ENCODE measurements around the gene TENM3. TPM values are rescaled to one million over a fixed set of nuclear protein-coding genes. Genes with fewer than 3 reads are reported as not detected.

Gene TENM3
- total RNA-seq, 1 experiment from 2014 or later, result 71.0 TPM

DNA sequence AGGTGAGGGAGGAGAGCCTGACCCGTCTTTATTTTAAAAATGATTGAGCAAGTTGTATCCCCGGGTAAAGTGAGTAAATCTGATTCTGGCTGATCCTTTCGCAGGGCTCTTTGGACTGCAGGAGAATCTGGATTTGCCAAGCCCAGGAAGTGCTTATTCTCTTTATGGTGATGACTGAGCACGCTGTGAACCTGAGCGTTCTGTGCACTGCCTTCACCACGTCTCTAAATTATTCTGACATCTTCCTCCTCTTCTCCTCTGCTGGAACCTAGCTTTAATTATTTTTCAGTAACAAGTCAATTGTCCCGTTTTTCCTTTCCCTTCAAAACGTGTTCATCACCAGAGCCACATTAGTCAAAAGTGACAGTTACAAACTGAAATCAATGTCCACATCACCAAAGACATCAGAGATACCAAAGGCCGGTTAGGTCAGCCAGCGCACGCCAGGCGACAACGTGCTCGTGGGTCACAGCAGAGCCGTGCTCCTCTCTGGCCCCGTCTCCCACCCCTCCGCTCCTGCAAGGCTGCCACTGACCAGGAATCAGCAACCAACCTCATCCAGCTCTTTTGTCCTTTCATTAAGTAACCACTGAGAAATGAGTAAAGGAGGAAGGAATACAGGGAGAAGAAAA is 599.7 kb downstream of the TENM3 start:
- H3K9me3 Mint-ChIP-seq, result 0 out of 2 replicates have a peak, but pooled peaks cover 4% of the 10 kb centered on the region
- no peak overlapping the region for H3K4me3 Mint-ChIP-seq
- H3K36me3 Mint-ChIP-seq, result no peaks in the 10 kb centered on the region
- ATAC-seq (peak; percentile 35; the same call in 1 of the 2 replicates), DNase-seq (ENCODE audit: low spot score) (no peak)
- ChIA-PET POLR2A (interaction anchor here (0.6 kb wide), 1 partner anchor 12 kb away, joined by 4 read pairs; no protein-coding TSS in a partner anchor), CTCF (no interaction called here)
- no peak overlapping the region for H3K27ac Mint-ChIP-seq
- peaks cover 17% of the 10 kb centered on the region for H3K4me1 Mint-ChIP-seq
- no peaks in the 10 kb centered on the region for H3K27me3 Mint-ChIP-seq (ENCODE audit: low read depth)
- TF ChIP-seq MYBL2 (CRISPR knock-in tag; IDR thresholded peaks at IDR 0.05) (no peak), ZBTB21 (CRISPR knock-in tag; IDR thresholded peaks at IDR 0.05; ENCODE audit: borderline replicate concordance) (no peak), JUN (CRISPR knock-in tag; IDR thresholded peaks at IDR 0.05) (no peak), ETV6 (CRISPR knock-in tag; IDR thresholded peaks at IDR 0.05) (no peak), CREM (CRISPR knock-in tag; IDR thresholded peaks at IDR 0.05) (no peak)
- TF ChIP-seq, protein P1, sequence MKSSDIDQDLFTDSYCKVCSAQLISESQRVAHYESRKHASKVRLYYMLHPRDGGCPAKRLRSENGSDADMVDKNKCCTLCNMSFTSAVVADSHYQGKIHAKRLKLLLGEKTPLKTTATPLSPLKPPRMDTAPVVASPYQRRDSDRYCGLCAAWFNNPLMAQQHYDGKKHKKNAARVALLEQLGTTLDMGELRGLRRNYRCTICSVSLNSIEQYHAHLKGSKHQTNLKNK (CRISPR knock-in tag; IDR thresholded peaks at IDR 0.05), result no peak
- TF ChIP-seq, protein P2, sequence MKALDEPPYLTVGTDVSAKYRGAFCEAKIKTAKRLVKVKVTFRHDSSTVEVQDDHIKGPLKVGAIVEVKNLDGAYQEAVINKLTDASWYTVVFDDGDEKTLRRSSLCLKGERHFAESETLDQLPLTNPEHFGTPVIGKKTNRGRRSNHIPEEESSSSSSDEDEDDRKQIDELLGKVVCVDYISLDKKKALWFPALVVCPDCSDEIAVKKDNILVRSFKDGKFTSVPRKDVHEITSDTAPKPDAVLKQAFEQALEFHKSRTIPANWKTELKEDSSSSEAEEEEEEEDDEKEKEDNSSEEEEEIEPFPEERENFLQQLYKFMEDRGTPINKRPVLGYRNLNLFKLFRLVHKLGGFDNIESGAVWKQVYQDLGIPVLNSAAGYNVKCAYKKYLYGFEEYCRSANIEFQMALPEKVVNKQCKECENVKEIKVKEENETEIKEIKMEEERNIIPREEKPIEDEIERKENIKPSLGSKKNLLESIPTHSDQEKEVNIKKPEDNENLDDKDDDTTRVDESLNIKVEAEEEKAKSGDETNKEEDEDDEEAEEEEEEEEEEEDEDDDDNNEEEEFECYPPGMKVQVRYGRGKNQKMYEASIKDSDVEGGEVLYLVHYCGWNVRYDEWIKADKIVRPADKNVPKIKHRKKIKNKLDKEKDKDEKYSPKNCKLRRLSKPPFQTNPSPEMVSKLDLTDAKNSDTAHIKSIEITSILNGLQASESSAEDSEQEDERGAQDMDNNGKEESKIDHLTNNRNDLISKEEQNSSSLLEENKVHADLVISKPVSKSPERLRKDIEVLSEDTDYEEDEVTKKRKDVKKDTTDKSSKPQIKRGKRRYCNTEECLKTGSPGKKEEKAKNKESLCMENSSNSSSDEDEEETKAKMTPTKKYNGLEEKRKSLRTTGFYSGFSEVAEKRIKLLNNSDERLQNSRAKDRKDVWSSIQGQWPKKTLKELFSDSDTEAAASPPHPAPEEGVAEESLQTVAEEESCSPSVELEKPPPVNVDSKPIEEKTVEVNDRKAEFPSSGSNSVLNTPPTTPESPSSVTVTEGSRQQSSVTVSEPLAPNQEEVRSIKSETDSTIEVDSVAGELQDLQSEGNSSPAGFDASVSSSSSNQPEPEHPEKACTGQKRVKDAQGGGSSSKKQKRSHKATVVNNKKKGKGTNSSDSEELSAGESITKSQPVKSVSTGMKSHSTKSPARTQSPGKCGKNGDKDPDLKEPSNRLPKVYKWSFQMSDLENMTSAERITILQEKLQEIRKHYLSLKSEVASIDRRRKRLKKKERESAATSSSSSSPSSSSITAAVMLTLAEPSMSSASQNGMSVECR (CRISPR knock-in tag; IDR thresholded peaks at IDR 0.05; ENCODE audit: borderline replicate concordance), result no peak
- TF ChIP-seq, protein P3, sequence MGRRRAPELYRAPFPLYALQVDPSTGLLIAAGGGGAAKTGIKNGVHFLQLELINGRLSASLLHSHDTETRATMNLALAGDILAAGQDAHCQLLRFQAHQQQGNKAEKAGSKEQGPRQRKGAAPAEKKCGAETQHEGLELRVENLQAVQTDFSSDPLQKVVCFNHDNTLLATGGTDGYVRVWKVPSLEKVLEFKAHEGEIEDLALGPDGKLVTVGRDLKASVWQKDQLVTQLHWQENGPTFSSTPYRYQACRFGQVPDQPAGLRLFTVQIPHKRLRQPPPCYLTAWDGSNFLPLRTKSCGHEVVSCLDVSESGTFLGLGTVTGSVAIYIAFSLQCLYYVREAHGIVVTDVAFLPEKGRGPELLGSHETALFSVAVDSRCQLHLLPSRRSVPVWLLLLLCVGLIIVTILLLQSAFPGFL (CRISPR knock-in tag; IDR thresholded peaks at IDR 0.05; ENCODE audit: borderline replicate concordance), result no peak
- TF ChIP-seq, protein P4, sequence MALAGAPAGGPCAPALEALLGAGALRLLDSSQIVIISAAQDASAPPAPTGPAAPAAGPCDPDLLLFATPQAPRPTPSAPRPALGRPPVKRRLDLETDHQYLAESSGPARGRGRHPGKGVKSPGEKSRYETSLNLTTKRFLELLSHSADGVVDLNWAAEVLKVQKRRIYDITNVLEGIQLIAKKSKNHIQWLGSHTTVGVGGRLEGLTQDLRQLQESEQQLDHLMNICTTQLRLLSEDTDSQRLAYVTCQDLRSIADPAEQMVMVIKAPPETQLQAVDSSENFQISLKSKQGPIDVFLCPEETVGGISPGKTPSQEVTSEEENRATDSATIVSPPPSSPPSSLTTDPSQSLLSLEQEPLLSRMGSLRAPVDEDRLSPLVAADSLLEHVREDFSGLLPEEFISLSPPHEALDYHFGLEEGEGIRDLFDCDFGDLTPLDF (CRISPR knock-in tag; IDR thresholded peaks at IDR 0.05), result no peak
- TF ChIP-seq, protein P5, sequence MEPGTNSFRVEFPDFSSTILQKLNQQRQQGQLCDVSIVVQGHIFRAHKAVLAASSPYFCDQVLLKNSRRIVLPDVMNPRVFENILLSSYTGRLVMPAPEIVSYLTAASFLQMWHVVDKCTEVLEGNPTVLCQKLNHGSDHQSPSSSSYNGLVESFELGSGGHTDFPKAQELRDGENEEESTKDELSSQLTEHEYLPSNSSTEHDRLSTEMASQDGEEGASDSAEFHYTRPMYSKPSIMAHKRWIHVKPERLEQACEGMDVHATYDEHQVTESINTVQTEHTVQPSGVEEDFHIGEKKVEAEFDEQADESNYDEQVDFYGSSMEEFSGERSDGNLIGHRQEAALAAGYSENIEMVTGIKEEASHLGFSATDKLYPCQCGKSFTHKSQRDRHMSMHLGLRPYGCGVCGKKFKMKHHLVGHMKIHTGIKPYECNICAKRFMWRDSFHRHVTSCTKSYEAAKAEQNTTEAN (CRISPR knock-in tag; IDR thresholded peaks at IDR 0.05), result no peak
- TF ChIP-seq, protein P6, sequence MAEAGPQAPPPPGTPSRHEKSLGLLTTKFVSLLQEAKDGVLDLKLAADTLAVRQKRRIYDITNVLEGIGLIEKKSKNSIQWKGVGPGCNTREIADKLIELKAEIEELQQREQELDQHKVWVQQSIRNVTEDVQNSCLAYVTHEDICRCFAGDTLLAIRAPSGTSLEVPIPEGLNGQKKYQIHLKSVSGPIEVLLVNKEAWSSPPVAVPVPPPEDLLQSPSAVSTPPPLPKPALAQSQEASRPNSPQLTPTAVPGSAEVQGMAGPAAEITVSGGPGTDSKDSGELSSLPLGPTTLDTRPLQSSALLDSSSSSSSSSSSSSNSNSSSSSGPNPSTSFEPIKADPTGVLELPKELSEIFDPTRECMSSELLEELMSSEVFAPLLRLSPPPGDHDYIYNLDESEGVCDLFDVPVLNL (CRISPR knock-in tag; IDR thresholded peaks at IDR 0.05; ENCODE audit: borderline replicate concordance, low read depth), result no peak

DNA sequence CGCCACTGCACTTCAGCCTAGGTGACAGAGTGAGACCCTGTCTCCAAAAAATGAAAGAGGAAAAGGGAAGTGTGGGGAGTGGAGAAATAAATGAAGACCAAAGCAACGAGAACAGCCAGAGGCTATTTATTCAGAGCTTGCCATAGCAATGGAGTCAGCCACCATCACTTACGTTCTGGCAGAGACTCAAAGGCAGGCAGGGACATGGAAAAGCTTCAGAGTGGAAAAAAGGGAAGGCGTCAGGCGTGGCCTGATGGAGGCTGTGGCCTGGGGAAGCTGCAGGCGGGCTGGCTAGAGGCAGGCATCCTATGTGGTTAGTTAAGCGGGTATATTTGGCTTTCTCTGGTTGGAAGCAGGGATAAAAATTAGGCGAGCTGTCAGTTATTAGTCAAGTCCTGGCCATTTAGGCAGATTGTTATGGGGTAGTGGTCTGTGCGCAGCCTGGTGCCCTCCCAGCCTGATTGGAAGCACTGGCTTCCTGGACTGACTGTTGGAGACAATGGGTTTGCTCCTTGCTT is 600.7 kb downstream of the TENM3 start:
- DNase-seq (ENCODE audit: low spot score) (no peak), ATAC-seq (no peak)
- no peak overlapping the region for H3K27ac Mint-ChIP-seq
- peaks cover 17% of the 10 kb centered on the region for H3K4me1 Mint-ChIP-seq
- no peak overlapping the region for H3K4me3 Mint-ChIP-seq
- no peaks in the 10 kb centered on the region for H3K36me3 Mint-ChIP-seq
- POLR2A ChIA-PET, result no interaction called here
- CTCF ChIA-PET, result interaction anchor here (0.6 kb wide), 1 partner anchor 81 kb away, joined by 3 read pairs; no protein-coding TSS in a partner anchor
- H3K9me3 Mint-ChIP-seq, result 0 out of 2 replicates have a peak, but pooled peaks cover 4% of the 10 kb centered on the region
- H3K27me3 Mint-ChIP-seq (ENCODE audit: low read depth), result no peaks in the 10 kb centered on the region
- TF ChIP-seq CBFB (CRISPR knock-in tag; IDR thresholded peaks at IDR 0.05; ENCODE audit: low read depth) (no peak), ZNF138 (CRISPR knock-in tag; conservative IDR thresholded peaks at IDR 0.05) (no peak), HMGA2 (CRISPR knock-in tag; IDR thresholded peaks at IDR 0.05) (no peak), ZNF219 (CRISPR knock-in tag; IDR thresholded peaks at IDR 0.05; ENCODE audit: borderline replicate concordance) (no peak), RORB (CRISPR knock-in tag; IDR thresholded peaks at IDR 0.05) (no peak), NFYB (CRISPR knock-in tag; conservative IDR thresholded peaks at IDR 0.05; ENCODE audit: low read depth) (no peak), CREM (CRISPR knock-in tag; IDR thresholded peaks at IDR 0.05) (no peak), ZNF317 (CRISPR knock-in tag; IDR thresholded peaks at IDR 0.05; ENCODE audit: borderline replicate concordance, low read depth) (no peak)
- TF ChIP-seq, protein P7, sequence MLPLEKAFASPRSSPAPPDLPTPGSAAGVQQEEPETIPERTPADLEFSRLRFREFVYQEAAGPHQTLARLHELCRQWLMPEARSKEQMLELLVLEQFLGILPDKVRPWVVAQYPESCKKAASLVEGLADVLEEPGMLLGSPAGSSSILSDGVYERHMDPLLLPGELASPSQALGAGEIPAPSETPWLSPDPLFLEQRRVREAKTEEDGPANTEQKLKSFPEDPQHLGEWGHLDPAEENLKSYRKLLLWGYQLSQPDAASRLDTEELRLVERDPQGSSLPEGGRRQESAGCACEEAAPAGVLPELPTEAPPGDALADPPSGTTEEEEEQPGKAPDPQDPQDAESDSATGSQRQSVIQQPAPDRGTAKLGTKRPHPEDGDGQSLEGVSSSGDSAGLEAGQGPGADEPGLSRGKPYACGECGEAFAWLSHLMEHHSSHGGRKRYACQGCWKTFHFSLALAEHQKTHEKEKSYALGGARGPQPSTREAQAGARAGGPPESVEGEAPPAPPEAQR (CRISPR knock-in tag; IDR thresholded peaks at IDR 0.05), result no peak
